ENCODE measurements around the gene PFN3. TPM values are rescaled to one million over a fixed set of nuclear protein-coding genes. Genes with fewer than 3 reads are reported as not detected.

Gene PFN3
- total and polyA plus RNA-seq, 12 donors = not detected

GRCh38 chr5:177397875-177398390, 2.5 kb downstream of the PFN3 start:
- peaks cover 0 to 8% of the 10 kb centered on the region in 2 donors for H3K4me1 ChIP-seq (replicated peaks in 1 of 2)
- H3K27me3 ChIP-seq = peaks cover 58% of the 10 kb centered on the region
- DNase-seq = no peak
- H3K36me3 ChIP-seq (replicated peaks in 1 of 2) = no peaks in the 10 kb centered on the region
- H3K27ac ChIP-seq = no peak overlapping the region
- H3K4me3 ChIP-seq = no peak overlapping the region
- WGBS, 4 donors = 76 to 83% (median 81%) methylated on average over 8 to 16 of the region's 16 CpGs
- intact Hi-C loops (cut with DNase I) = no loop called here
- TF ChIP-seq, protein P1, sequence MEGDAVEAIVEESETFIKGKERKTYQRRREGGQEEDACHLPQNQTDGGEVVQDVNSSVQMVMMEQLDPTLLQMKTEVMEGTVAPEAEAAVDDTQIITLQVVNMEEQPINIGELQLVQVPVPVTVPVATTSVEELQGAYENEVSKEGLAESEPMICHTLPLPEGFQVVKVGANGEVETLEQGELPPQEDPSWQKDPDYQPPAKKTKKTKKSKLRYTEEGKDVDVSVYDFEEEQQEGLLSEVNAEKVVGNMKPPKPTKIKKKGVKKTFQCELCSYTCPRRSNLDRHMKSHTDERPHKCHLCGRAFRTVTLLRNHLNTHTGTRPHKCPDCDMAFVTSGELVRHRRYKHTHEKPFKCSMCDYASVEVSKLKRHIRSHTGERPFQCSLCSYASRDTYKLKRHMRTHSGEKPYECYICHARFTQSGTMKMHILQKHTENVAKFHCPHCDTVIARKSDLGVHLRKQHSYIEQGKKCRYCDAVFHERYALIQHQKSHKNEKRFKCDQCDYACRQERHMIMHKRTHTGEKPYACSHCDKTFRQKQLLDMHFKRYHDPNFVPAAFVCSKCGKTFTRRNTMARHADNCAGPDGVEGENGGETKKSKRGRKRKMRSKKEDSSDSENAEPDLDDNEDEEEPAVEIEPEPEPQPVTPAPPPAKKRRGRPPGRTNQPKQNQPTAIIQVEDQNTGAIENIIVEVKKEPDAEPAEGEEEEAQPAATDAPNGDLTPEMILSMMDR (IDR thresholded peaks at IDR 0.05) = no peak
- TF ChIP-seq POLR2A (IDR thresholded peaks at IDR 0.05) = no peak
- no peaks in the 10 kb centered on the region for H3K9me3 ChIP-seq (replicated peaks in 1 of 3)

GRCh38 chr5:177396807-177397206, 3.7 kb downstream of the PFN3 start:
- TF ChIP-seq POLR2A (IDR thresholded peaks at IDR 0.05) = no peak
- TF ChIP-seq, protein P1 (IDR thresholded peaks at IDR 0.05) = no peak
- no peaks in the 10 kb centered on the region for H3K36me3 ChIP-seq (replicated peaks in 1 of 2)
- no peak for DNase-seq
- H3K4me1 ChIP-seq (replicated peaks in 1 of 2) = no peaks in the 10 kb centered on the region
- WGBS, 4 donors = 78 to 84% (median 80%) methylated on average over 6 to 10 of the region's 10 CpGs
- peaks cover 47% of the 10 kb centered on the region for H3K27me3 ChIP-seq
- H3K27ac ChIP-seq = no peak overlapping the region
- no peak overlapping the region for H3K4me3 ChIP-seq
- intact Hi-C loops (cut with DNase I) = no loop called here
- no peaks in the 10 kb centered on the region for H3K9me3 ChIP-seq (replicated peaks in 1 of 3)

DNA sequence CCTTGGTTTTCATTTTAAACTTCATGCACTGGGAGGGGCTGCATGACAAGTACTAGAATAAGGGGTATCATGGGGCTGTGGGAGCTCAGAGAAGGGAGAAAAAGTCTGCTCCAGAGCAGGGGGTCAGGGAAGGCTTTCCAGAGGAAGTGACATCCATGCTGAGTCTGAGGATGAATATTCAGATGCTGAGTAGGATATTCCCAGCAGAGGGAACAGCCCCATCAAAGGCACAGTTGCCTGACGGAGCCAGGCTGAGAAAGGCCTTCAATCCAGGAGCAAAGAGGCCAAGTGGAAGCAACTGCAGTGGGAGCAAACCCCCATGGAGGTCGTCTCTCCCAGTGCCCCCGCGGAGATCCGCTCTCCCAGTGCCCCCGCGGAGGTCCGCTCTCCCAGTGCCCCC, 4.4 kb downstream of the PFN3 start:
- intact Hi-C loops (cut with DNase I) = no loop called here
- Histone ChIP-seq H3K4me3 (no peak overlapping the region), H3K9me3 (replicated peaks in 1 of 3) (no peaks in the 10 kb centered on the region), H3K4me1 (replicated peaks in 1 of 2) (no peaks in the 10 kb centered on the region), H3K27me3 (peaks cover 40% of the 10 kb centered on the region), H3K27ac (no peak overlapping the region), H3K36me3 (replicated peaks in 1 of 2) (no peaks in the 10 kb centered on the region)
- 33 to 86% (median 50%) methylated on average over 1 to 7 of the region's 8 CpGs for WGBS, 4 donors
- no peak for DNase-seq
- TF ChIP-seq, protein P1 (IDR thresholded peaks at IDR 0.05) = no peak
- no peak for TF ChIP-seq POLR2A (IDR thresholded peaks at IDR 0.05)

DNA sequence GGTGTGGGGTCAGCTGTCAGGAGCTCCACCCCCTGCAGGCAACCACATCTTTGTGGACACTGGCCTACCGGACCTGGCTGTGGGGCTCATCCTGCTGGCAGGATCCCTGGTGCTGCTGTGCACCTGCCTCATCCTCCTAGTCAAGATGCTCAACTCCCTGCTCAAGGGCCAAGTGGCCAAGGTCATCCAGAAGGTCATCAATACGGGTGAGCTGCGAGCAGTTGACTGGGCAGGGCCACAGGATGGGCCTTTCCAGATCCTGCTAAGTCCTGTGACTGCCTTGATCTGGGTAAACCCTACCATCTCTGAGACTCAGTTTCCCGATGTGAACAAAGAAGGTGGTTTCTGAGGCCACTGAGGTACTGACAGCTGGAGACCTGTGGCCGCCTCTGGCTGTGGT, 6.5 kb downstream of the PFN3 start:
- no peak overlapping the region for H3K27ac ChIP-seq
- intact Hi-C loops (cut with DNase I) = loop anchor here (5.0 kb wide), 2 partner anchors 63 to 108 kb away; no protein-coding TSS in a partner anchor
- TF ChIP-seq POLR2A (IDR thresholded peaks at IDR 0.05) = no peak
- TF ChIP-seq, protein P1 (IDR thresholded peaks at IDR 0.05) = no peak
- no peaks in the 10 kb centered on the region for H3K36me3 ChIP-seq (replicated peaks in 1 of 2)
- no peaks in the 10 kb centered on the region for H3K9me3 ChIP-seq (replicated peaks in 1 of 3)
- WGBS, 4 donors = 20 to 70% (median 38%) methylated on average over 1 to 5 of the region's 5 CpGs
- H3K27me3 ChIP-seq = peaks cover 19% of the 10 kb centered on the region
- no peaks in the 10 kb centered on the region for H3K4me1 ChIP-seq (replicated peaks in 1 of 2)
- H3K4me3 ChIP-seq = no peak overlapping the region
- no peak for DNase-seq

All from adrenal gland (tissue), 12 donors.